BE2C (cell line): ENCODE data around the gene SND1.

Source experiments
- DNase-seq: peaks from one replicate; pipeline ENCODE4 v3.0.0-alpha.2; 2020
- H3K27me3 ChIP-seq: fragments of 250-450 bp; sonication (Bioruptor Pico); 2 replicates; pipeline ENCODE4 v1.5.1; 2020; ENCODE audit warnings: mild to moderate bottlenecking
- H3K36me3 ChIP-seq: fragments of 250-450 bp; sonication (Bioruptor Pico); 2 replicates; pipeline ENCODE4 v1.5.1; 2020; ENCODE audit warnings: mild to moderate bottlenecking
- H3K4me1 ChIP-seq: fragments of 250-450 bp; sonication (Bioruptor Pico); 2 replicates; pipeline ENCODE4 v1.5.1; 2020
- H3K4me3 ChIP-seq: 2 replicates; pipeline ENCODE4 v1.5.1; 2011; ENCODE audit warnings: low read depth, low read length
- H3K9me3 ChIP-seq: fragments of 250-450 bp; sonication (Bioruptor Pico); 2 replicates; pipeline ENCODE4 v1.5.1; 2020
- TF ChIP-seq, protein P1 (sequence below): IDR thresholded peaks from 2 replicates; pipeline ENCODE4 v1.5.1; 2012; ENCODE audit warnings: mild to moderate bottlenecking, low read depth, low read length

SND1 gene

DNA sequence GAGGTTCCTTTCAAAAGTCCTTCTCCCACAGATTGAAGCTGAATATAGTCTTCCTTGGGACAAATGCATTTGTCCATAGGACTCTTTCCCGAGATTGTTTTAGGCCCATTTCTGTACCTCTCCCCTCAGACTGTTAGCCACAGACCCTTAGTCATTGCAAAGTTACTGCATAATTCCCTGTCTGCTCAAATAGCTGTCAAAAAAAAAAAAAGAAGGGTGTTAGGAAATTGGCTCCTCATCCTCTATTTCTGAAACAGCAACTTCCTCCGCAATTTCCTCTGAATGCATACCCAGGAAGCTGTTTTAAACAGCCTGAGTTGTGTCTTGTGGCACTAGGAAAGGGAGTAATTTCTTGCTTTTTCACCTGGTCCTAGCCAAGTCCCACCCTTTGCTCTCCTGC, 373.8 kb downstream of the SND1 start:
- H3K36me3 ChIP-seq, result peaks cover 7% of the 10 kb centered on the region; the same call in 1 of the 2 replicates
- no peak overlapping the region for H3K4me3 ChIP-seq
- TF ChIP-seq, protein P1, sequence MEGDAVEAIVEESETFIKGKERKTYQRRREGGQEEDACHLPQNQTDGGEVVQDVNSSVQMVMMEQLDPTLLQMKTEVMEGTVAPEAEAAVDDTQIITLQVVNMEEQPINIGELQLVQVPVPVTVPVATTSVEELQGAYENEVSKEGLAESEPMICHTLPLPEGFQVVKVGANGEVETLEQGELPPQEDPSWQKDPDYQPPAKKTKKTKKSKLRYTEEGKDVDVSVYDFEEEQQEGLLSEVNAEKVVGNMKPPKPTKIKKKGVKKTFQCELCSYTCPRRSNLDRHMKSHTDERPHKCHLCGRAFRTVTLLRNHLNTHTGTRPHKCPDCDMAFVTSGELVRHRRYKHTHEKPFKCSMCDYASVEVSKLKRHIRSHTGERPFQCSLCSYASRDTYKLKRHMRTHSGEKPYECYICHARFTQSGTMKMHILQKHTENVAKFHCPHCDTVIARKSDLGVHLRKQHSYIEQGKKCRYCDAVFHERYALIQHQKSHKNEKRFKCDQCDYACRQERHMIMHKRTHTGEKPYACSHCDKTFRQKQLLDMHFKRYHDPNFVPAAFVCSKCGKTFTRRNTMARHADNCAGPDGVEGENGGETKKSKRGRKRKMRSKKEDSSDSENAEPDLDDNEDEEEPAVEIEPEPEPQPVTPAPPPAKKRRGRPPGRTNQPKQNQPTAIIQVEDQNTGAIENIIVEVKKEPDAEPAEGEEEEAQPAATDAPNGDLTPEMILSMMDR, result no peak
- no peak for DNase-seq
- peaks cover 13% of the 10 kb centered on the region; the same call in 1 of the 2 replicates for H3K4me1 ChIP-seq
- no peaks in the 10 kb centered on the region for H3K27me3 ChIP-seq
- H3K9me3 ChIP-seq, result no peaks in the 10 kb centered on the region

DNA sequence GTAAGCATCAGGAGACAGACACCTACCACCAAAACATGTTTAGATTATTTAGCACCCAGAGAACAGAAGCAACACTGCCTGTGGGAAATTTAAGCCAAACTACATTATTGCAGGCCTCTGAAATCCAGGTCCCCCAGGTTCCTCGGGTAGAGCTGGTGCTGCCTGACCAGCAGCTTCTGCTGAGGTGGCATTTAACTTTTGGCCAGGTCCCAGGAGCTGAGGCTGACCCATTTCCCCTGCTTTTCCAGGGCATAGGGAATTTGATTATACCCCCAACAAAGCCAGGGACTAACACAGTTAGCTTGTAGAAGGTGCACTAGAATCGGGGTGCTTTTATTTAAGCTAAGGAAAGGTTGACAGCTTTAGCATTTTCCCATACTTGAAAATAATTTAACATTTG, 374.6 kb downstream of the SND1 start:
- DNase-seq, result no peak
- Histone ChIP-seq H3K4me3 (no peak overlapping the region), H3K27me3 (no peaks in the 10 kb centered on the region), H3K9me3 (no peaks in the 10 kb centered on the region), H3K36me3 (peaks cover 7% of the 10 kb centered on the region; the same call in 1 of the 2 replicates), H3K4me1 (peaks cover 13% of the 10 kb centered on the region; the same call in 1 of the 2 replicates)
- TF ChIP-seq, protein P1, result no peak

DNA sequence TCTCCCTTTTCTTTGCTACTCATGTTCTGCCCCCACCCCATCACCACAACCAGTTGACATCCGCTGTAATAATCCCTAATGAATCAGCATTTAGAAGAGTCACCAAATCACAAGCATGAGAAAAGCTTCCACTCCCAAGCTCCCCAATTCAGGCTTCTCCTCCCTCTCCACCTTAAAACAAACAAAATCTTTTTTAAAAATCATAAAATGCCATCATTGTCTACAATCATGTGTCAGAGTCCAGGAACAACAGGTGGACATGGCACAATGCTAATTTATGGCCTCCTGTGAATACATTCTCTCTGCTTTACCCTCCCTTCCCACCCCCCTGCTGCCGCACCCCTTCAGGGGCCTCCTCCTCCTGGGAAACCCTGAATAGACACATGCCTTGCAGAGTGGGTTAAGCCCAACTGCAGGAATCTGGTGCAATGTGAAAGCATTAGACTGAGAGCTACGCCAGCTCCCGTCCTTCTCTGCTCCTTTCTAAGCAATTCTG, 375.5 kb downstream of the SND1 start:
- DNase-seq, result no peak
- no peak overlapping the region for H3K4me3 ChIP-seq
- TF ChIP-seq, protein P1, result no peak

DNA sequence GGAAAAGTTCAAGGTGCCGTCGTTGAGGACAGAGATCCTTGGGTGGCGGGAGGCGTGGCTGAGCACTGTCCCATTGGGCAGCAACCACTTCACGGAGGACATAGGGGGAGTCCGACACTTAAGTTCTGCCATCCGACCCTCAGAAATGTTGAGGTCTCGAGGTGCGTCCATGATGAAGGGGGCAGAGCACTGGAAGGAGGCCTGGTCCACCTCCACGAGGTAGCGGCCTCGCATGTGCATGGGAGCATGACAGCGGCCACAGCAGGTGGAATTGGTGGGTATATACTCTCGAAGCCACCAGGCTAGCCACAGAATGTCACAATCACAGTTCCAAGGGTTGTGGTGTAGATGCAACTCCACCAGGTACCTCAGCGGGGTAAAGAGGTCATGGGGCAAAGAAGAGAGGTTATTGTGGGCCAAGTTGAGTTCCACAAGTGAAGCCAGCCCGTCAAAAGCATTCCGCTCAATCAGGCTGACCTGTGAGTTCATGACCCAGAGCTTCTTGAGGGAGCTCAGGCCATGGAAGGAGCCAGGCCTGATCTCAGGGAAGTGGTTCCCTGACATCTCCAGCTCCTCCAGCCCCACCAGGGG, 377.5 kb downstream of the SND1 start:
- H3K4me1 ChIP-seq, result peaks cover 1% of the 10 kb centered on the region; the same call in 1 of the 2 replicates
- peaks cover 6% of the 10 kb centered on the region for H3K27me3 ChIP-seq
- no peaks in the 10 kb centered on the region for H3K9me3 ChIP-seq
- H3K4me3 ChIP-seq, result no peak overlapping the region
- TF ChIP-seq, protein P1, result no peak
- DNase-seq, result no peak
- H3K36me3 ChIP-seq, result peaks cover 7% of the 10 kb centered on the region; the same call in 1 of the 2 replicates

More for the DNA sequence above, 375.5 kb downstream of the SND1 start:
- Histone ChIP-seq H3K27me3 (peaks cover 2% of the 10 kb centered on the region), H3K4me1 (peaks cover 9% of the 10 kb centered on the region; the same call in 1 of the 2 replicates), H3K9me3 (no peaks in the 10 kb centered on the region), H3K36me3 (peaks cover 7% of the 10 kb centered on the region; the same call in 1 of the 2 replicates)

DNA sequence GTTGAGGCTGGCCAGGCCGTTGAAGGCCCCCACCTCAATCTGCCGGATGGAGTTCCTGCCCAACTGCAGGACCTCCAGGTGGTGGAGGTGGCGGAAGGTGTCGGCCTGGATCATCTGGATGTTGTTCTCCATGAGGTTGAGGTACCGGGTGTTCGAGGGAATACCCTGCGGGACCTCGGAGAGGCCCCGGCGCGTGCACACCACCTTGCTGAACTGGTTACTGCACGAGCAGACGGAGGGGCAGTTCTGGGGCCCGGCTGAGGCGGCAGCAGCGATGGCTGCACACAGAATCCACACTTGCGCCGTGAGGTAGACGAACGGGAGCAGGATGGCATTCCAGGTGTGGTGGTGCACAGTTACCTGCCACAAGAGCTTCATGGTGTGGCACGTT, 378.3 kb downstream of the SND1 start:
- peaks cover 6% of the 10 kb centered on the region for H3K27me3 ChIP-seq
- no peak for DNase-seq
- H3K4me3 ChIP-seq, result no peak overlapping the region; the same call in 1 of the 2 replicates
- TF ChIP-seq, protein P1, result no peak
- no peaks in the 10 kb centered on the region for H3K9me3 ChIP-seq
- no peaks in the 10 kb centered on the region for H3K4me1 ChIP-seq
- peaks cover 7% of the 10 kb centered on the region; the same call in 1 of the 2 replicates for H3K36me3 ChIP-seq
